IMR-90 (cell line): Measurements from ENCODE around the gene MT1E. TPM values are rescaled to one million over a fixed set of nuclear protein-coding genes. Genes with fewer than 3 reads are reported as not detected.
A peak's percentile ranks its signal among the peaks of the same experiment; 100 is the strongest.

Experiments used
- ATAC-seq: fragments of 200-7000 bp; cut with Tn5 transposase; 2 replicates; pipeline ENCODE4 v1.9.1; 2020; ENCODE audit warnings: low read depth, mild to moderate bottlenecking, moderate library complexity
- BruUV-seq: library from RNA; stranded (reverse); fragments of 400-500 nt; replicated peaks from 2 replicates; lab custom pipeline; 2021; lab: Mats Ljungman, UMichigan
- CTCF ChIA-PET: fragments of 300-600 bp; formaldehyde crosslinking; extraction: SDS; loops from one replicate; lab custom pipeline; 2021; ENCODE audit warnings: antibody characterized with exemption; lab: Yijun Ruan, JAX
- POLR2A ChIA-PET: fragments of 300-600 bp; sonication (Branson Sonifier 250); formaldehyde crosslinking; loops from one replicate; lab custom pipeline; 2022; ENCODE audit warnings: antibody characterized with exemption; ENCODE audit not compliant: unreplicated experiment; lab: Charles Lee
- DNase-seq: peaks from one replicate; pipeline ENCODE4 v3.0.0; 2013
- H2AFZ ChIP-seq: replicated peaks from 2 replicates; pipeline ENCODE3; 2013; ENCODE audit warnings: low read length, mild to moderate bottlenecking; ENCODE audit not compliant: poor library complexity
- H2AK5ac ChIP-seq: 2 replicates; pipeline ENCODE4 v1.6.1; 2013; ENCODE audit warnings: low read depth, low read length, inconsistent platforms
- H2AK9ac ChIP-seq: replicated peaks from 2 replicates; pipeline ENCODE3; 2013; ENCODE audit warnings: mild to moderate bottlenecking, low read depth, low read length, moderate library complexity; ENCODE audit not compliant: poor library complexity
- H2BK120ac ChIP-seq: 2 replicates; pipeline ENCODE4 v1.6.1; 2013; ENCODE audit warnings: low read depth, low read length, inconsistent platforms
- H2BK15ac ChIP-seq: 3 replicates; pipeline ENCODE4 v1.6.1; 2013; ENCODE audit warnings: low read depth, low read length, inconsistent platforms
- H2BK20ac ChIP-seq: 2 replicates; pipeline ENCODE4 v1.6.1; 2013; ENCODE audit warnings: low read depth, mild to moderate bottlenecking, inconsistent platforms, low read length, moderate library complexity
- H2BK5ac ChIP-seq: 2 replicates; pipeline ENCODE4 v1.6.1; 2013; ENCODE audit warnings: mild to moderate bottlenecking, low read depth, low read length, inconsistent platforms; ENCODE audit not compliant: poor library complexity, severe bottlenecking
- H3K14ac ChIP-seq: replicated peaks from 2 replicates; pipeline ENCODE4 v1.6.1; 2013; ENCODE audit warnings: low read depth, low read length, inconsistent platforms
- H3K18ac ChIP-seq: 2 replicates; pipeline ENCODE4 v1.6.1; 2013; ENCODE audit warnings: low read depth, low read length, control low read depth
- H3K23ac ChIP-seq: 2 replicates; pipeline ENCODE4 v1.6.1; 2013; ENCODE audit warnings: low read depth, low read length, inconsistent platforms
- H3K27ac ChIP-seq: 2 replicates; pipeline ENCODE4 v1.5.1; 2013; ENCODE audit warnings: mild to moderate bottlenecking, control low read depth, low read length; ENCODE audit not compliant: insufficient read depth
- H3K27me3 ChIP-seq: 2 replicates; pipeline ENCODE4 v1.6.1; 2013; ENCODE audit warnings: low read length; ENCODE audit not compliant: control insufficient read depth, insufficient read depth
- H3K36me3 ChIP-seq: 2 replicates; pipeline ENCODE4 v1.6.1; 2013; ENCODE audit warnings: low read length, mixed read lengths; ENCODE audit not compliant: control insufficient read depth, insufficient read depth
- H3K4ac ChIP-seq: 2 replicates; pipeline ENCODE4 v1.6.1; 2013; ENCODE audit warnings: low read depth, low read length, inconsistent platforms
- H3K4me1 ChIP-seq: 2 replicates; pipeline ENCODE4 v1.6.1; 2013; ENCODE audit warnings: low read length, mixed read lengths; ENCODE audit not compliant: control insufficient read depth, insufficient read depth
- H3K4me2 ChIP-seq: 2 replicates; pipeline ENCODE4 v1.6.1; 2013; ENCODE audit warnings: low read depth, mild to moderate bottlenecking, control low read depth, low read length, moderate library complexity
- H3K4me3 ChIP-seq: 2 replicates; pipeline ENCODE4 v1.5.1; 2013; ENCODE audit warnings: low read depth, mild to moderate bottlenecking, control low read depth, low read length, moderate library complexity; ENCODE audit not compliant: insufficient read depth
- H3K56ac ChIP-seq: 2 replicates; pipeline ENCODE4 v1.6.1; 2013; ENCODE audit warnings: low read length, inconsistent platforms; ENCODE audit not compliant: insufficient read depth; ENCODE audit errors: extremely low read depth
- H3K79me1 ChIP-seq, 2 experiments: 2 replicates each; pipeline ENCODE4 v1.6.1; 2013; ENCODE audit warnings: low read length in 2 of 2, inconsistent platforms in 1 of 2, low read depth in 1 of 2
- H3K9ac ChIP-seq: 2 replicates; pipeline ENCODE4 v1.6.1; 2013; ENCODE audit warnings: low read depth, low read length, control low read depth
- H3K9me1 ChIP-seq: 2 replicates; pipeline ENCODE4 v1.6.1; 2013; ENCODE audit warnings: low read length, inconsistent platforms; ENCODE audit not compliant: insufficient read depth
- H3K9me3 ChIP-seq: 2 replicates; pipeline ENCODE4 v1.6.1; 2013; ENCODE audit warnings: low read length; ENCODE audit not compliant: control insufficient read depth, insufficient read depth
- H4K20me1 ChIP-seq: 2 replicates; pipeline ENCODE4 v1.6.1; 2013; ENCODE audit warnings: low read length, inconsistent platforms; ENCODE audit not compliant: insufficient read depth
- H4K5ac ChIP-seq: 2 replicates; pipeline ENCODE4 v1.6.1; 2013; ENCODE audit warnings: mild to moderate bottlenecking, low read depth, low read length, control low read depth
- H4K8ac ChIP-seq, 2 experiments: 2 replicates each; pipeline ENCODE4 v1.6.1; 2013; ENCODE audit warnings: low read depth in 2 of 2, low read length in 2 of 2, control low read depth in 1 of 2, inconsistent platforms in 1 of 2
- H4K91ac ChIP-seq: 2 replicates; pipeline ENCODE4 v1.6.1; 2013; ENCODE audit warnings: low read depth, low read length, inconsistent platforms; ENCODE audit not compliant: insufficient read depth
- BHLHE40 ChIP-seq: fragments of 150-350 bp; IDR thresholded peaks from 2 replicates; pipeline ENCODE4 v1.6.1; 2016; ENCODE audit warnings: mild to moderate bottlenecking, low read depth, low read length
- RFX5 ChIP-seq: IDR thresholded peaks from 2 replicates; pipeline ENCODE4 v1.8.0; 2012; ENCODE audit warnings: low read depth, mild to moderate bottlenecking, low read length, moderate library complexity
- WGBS, 2 experiments: methylation state at CpG; one replicate each; pipeline versions ENCODE4 v1.1.5 to v1.1.7; 2013; ENCODE audit warnings: missing lambda C conversion rate in 2 of 2; ENCODE audit not compliant: insufficient read length in 1 of 2; ENCODE audit errors: extremely low coverage in 2 of 2; 5-methylcytosine and 5-hydroxymethylcytosine counted together
- dilution Hi-C: fragments of 300-500 bp; cut with HindIII; formaldehyde crosslinking; loops from one replicate; pipeline ENCODE4 v1.14.3; 2018; ENCODE audit warnings: low sequenced_read_pairs; ENCODE audit not compliant: unreplicated experiment
- in situ Hi-C: fragments of 300-500 bp; cut with MboI; formaldehyde crosslinking; loops from 3 replicates; pipeline ENCODE4 v1.14.3; 2019; ENCODE audit warnings: low sequenced_read_pairs, inconsistent platforms, mixed read lengths
- intact Hi-C: fragments of 100-400 bp; cut with micrococcal nuclease; formaldehyde crosslinking; loops from 2 replicates; pipeline ENCODE4 v1.10.0; 2022
- polyA plus RNA-seq, 3 experiments: library from polyadenylated mRNA; depleted of rRNA; stranded (reverse); fragments of >200 nt; gene quantifications; 2 replicates each; pipeline ENCODE4 v1.2.3, GENCODE V29; 2012; ENCODE audit warnings: low replicate concordance in 1 of 3
- total RNA-seq: library from RNA; depleted of rRNA; stranded (reverse); fragments of >200 nt; gene quantifications from 2 replicates; pipeline ENCODE4 v1.2.3, GENCODE V29; 2012

MT1E gene
- total and polyA plus RNA-seq, 2 of the 4 experiments (the other 2 are of a cell fraction): 137 to 821 TPM

- peaks cover 86% of the 10 kb centered on the region for H3K27me3 ChIP-seq
Observed at GRCh38 chr16:56645838-56646237, 20.3 kb downstream of the MT1E start.

More at GRCh38 chr16:56645838-56646237, 20.3 kb downstream of the MT1E start:
- WGBS, 2 experiments: no CpG with 5 or more reads among the region's 1 CpG
- no peaks in the 10 kb centered on the region for H3K79me1 ChIP-seq
- in situ Hi-C loops (no loop called here), intact Hi-C loops (no loop called here), dilution Hi-C loops (no loop called here)
- BruUV-seq: no TSS peak
- H4K91ac ChIP-seq: no peak overlapping the region
- no peak overlapping the region for H2AK5ac ChIP-seq
- H3K18ac ChIP-seq: no peak overlapping the region
- H2BK120ac ChIP-seq: no peak overlapping the region
- H3K9ac ChIP-seq: no peak overlapping the region
- no peak overlapping the region for H3K56ac ChIP-seq
- no peak overlapping the region for H4K8ac ChIP-seq
- H3K9me1 ChIP-seq: 0 out of 2 replicates have a peak, but pooled peaks cover 3% of the 10 kb centered on the region
- no peaks in the 10 kb centered on the region for H3K4me1 ChIP-seq
- H3K23ac ChIP-seq: no peak overlapping the region
- no peak overlapping the region for H2BK15ac ChIP-seq
- H3K14ac ChIP-seq: no peak overlapping the region
- H2AFZ ChIP-seq: no peak overlapping the region
- no peak overlapping the region for H3K4ac ChIP-seq
- ATAC-seq (no peak), DNase-seq (peak; percentile 2)
- ChIA-PET POLR2A (no interaction called here), CTCF (no interaction called here)
- H4K5ac ChIP-seq: no peak overlapping the region
- no peak overlapping the region for H2BK5ac ChIP-seq
- H3K9me3 ChIP-seq: 0 out of 2 replicates have a peak, but pooled peaks cover 2% of the 10 kb centered on the region
- no peak overlapping the region for H3K27ac ChIP-seq
- H4K20me1 ChIP-seq: no peaks in the 10 kb centered on the region; the same call in 1 of the 2 replicates
- H2BK20ac ChIP-seq: no peak overlapping the region
- H3K36me3 ChIP-seq: no peaks in the 10 kb centered on the region
- no peak overlapping the region for H3K4me3 ChIP-seq
- H2AK9ac ChIP-seq: no peak overlapping the region
- H3K4me2 ChIP-seq: no peak overlapping the region
- TF ChIP-seq BHLHE40: no peak
- TF ChIP-seq RFX5: no peak
